Adipocyte (in vitro differentiated cells): Measurements from ENCODE around the gene NDNF.

Experiments used
- DNase-seq: peaks from one replicate; pipeline ENCODE4 v3.0.0-alpha.2; 2015; ENCODE audit warnings: low read depth
- H3K27me3 ChIP-seq: replicated peaks from 2 replicates; pipeline ENCODE4 v1.7.0; 2013; ENCODE audit warnings: mild to moderate bottlenecking, low read length, moderate library complexity; ENCODE audit not compliant: control insufficient read depth, insufficient read depth
- H3K36me3 ChIP-seq: 2 replicates; pipeline ENCODE4 v1.7.0; 2013; ENCODE audit warnings: low read length, mild to moderate bottlenecking, moderate library complexity; ENCODE audit not compliant: control insufficient read depth, insufficient read depth, severe bottlenecking
- H3K4me1 ChIP-seq: 2 replicates; pipeline ENCODE4 v1.7.0; 2013; ENCODE audit warnings: mild to moderate bottlenecking, low read length, moderate library complexity; ENCODE audit not compliant: control insufficient read depth, insufficient read depth
- H3K4me3 ChIP-seq: 2 replicates; pipeline ENCODE4 v1.7.0; 2013; ENCODE audit warnings: mild to moderate bottlenecking, low read length, moderate library complexity
- H3K9ac ChIP-seq: 2 replicates; pipeline ENCODE4 v1.7.0; 2013; ENCODE audit warnings: mild to moderate bottlenecking, low read length, moderate library complexity
- H3K9me3 ChIP-seq: 2 replicates; pipeline ENCODE4 v1.7.0; 2013; ENCODE audit warnings: mild to moderate bottlenecking, low read length, moderate library complexity; ENCODE audit not compliant: control insufficient read depth

The NDNF gene

GRCh38 chr4:121070696-121071639 is 1.4 kb downstream of the NDNF start:
- H3K4me3 ChIP-seq: peak overlapping the region; percentile 87
- no peaks in the 10 kb centered on the region for H3K27me3 ChIP-seq

GRCh38 chr4:121070274-121070673 is 2.1 kb downstream of the NDNF start:
- peak overlapping the region; percentile 87 for H3K4me3 ChIP-seq
- H3K27me3 ChIP-seq: no peaks in the 10 kb centered on the region
- peak overlapping the region; percentile 67 for H3K9ac ChIP-seq
- no peaks in the 10 kb centered on the region for H3K36me3 ChIP-seq
- H3K4me1 ChIP-seq: no peaks in the 10 kb centered on the region
- DNase-seq: no peak
- H3K9me3 ChIP-seq: no peaks in the 10 kb centered on the region

More at GRCh38 chr4:121070696-121071639, 1.4 kb downstream of the NDNF start:
- Histone ChIP-seq H3K9me3 (no peaks in the 10 kb centered on the region), H3K36me3 (no peaks in the 10 kb centered on the region), H3K4me1 (no peaks in the 10 kb centered on the region), H3K9ac (peak overlapping the region; percentile 67)
- DNase-seq: peak; percentile 61

DNA sequence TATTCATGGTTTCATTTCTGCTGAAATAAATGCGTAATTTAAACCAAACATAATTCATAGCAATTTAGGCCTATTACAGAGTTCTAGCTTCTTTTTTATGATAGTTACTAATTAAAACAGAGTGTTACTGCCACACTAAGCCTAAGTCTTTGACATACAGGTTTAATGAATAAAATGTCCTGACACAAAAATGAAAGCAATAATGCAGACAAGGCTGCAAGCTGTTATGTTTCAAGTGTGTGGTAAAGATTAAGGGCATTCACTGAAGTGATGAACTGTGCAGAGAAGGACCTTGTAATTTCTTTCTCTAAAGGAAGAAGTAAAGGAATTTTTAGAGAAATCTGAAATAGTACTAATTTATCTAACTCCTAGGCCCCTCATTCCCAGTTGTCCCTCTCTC is 2.9 kb downstream of the NDNF start:
- H3K36me3 ChIP-seq: no peaks in the 10 kb centered on the region
- DNase-seq: no peak
- H3K9me3 ChIP-seq: no peaks in the 10 kb centered on the region
- no peaks in the 10 kb centered on the region for H3K27me3 ChIP-seq
- no peak overlapping the region for H3K9ac ChIP-seq
- no peaks in the 10 kb centered on the region for H3K4me1 ChIP-seq
- H3K4me3 ChIP-seq: no peak overlapping the region

- H3K9ac ChIP-seq: no peak overlapping the region
- no peak for DNase-seq
- peaks cover 2% of the 10 kb centered on the region for H3K4me1 ChIP-seq
- H3K36me3 ChIP-seq: no peaks in the 10 kb centered on the region
- H3K27me3 ChIP-seq: no peaks in the 10 kb centered on the region
- no peaks in the 10 kb centered on the region for H3K9me3 ChIP-seq
- H3K4me3 ChIP-seq: no peak overlapping the region
Observed at GRCh38 chr4:121064482-121064881, 7.9 kb downstream of the NDNF start.

DNA sequence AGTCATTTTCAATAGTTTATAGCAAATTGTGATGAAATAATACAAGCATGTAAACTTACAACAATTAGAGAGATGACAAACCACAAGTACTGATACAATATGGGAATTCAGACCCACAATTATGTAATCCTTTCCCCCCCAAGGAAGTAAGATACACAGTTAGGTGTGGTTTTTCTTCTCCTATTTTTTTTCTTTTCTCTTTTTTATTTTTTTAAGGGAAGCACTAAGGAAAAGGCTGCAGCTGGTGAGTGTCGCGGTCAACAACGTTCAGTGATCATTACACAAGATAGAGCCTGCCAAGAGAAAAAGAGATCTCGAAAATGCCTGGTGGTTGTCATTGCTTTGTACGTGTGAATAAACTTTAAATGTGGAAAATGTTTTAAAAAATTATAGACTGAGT is 9.8 kb downstream of the NDNF start:
- Histone ChIP-seq H3K36me3 (no peaks in the 10 kb centered on the region), H3K27me3 (no peaks in the 10 kb centered on the region), H3K9me3 (no peaks in the 10 kb centered on the region), H3K9ac (no peak overlapping the region), H3K4me1 (peaks cover 2% of the 10 kb centered on the region), H3K4me3 (no peak overlapping the region)
- DNase-seq: no peak

- no peaks in the 10 kb centered on the region for H3K27me3 ChIP-seq
- H3K4me1 ChIP-seq: peaks cover 2% of the 10 kb centered on the region
- no peaks in the 10 kb centered on the region for H3K9me3 ChIP-seq
- no peak overlapping the region for H3K9ac ChIP-seq
- no peak for DNase-seq
- H3K4me3 ChIP-seq: no peak overlapping the region
- H3K36me3 ChIP-seq: no peaks in the 10 kb centered on the region
Observed at GRCh38 chr4:121061861-121062260, 10.5 kb downstream of the NDNF start.

GRCh38 chr4:121061215-121061614 is 11.1 kb downstream of the NDNF start:
- Histone ChIP-seq H3K27me3 (no peaks in the 10 kb centered on the region), H3K9ac (no peak overlapping the region), H3K4me3 (no peak overlapping the region), H3K36me3 (no peaks in the 10 kb centered on the region), H3K4me1 (peaks cover 2% of the 10 kb centered on the region), H3K9me3 (no peaks in the 10 kb centered on the region)
- no peak for DNase-seq

- Histone ChIP-seq H3K4me3 (no peak overlapping the region), H3K9ac (no peak overlapping the region), H3K27me3 (no peaks in the 10 kb centered on the region), H3K4me1 (peaks cover under 1% of the 10 kb centered on the region), H3K9me3 (no peaks in the 10 kb centered on the region), H3K36me3 (no peaks in the 10 kb centered on the region)
- no peak for DNase-seq
Observed at GRCh38 chr4:121057466-121057922, 14.8 kb downstream of the NDNF start.

GRCh38 chr4:121056066-121056465 is 16.3 kb downstream of the NDNF start:
- no peak overlapping the region for H3K9ac ChIP-seq
- no peaks in the 10 kb centered on the region for H3K27me3 ChIP-seq
- no peaks in the 10 kb centered on the region for H3K9me3 ChIP-seq
- no peak overlapping the region for H3K4me3 ChIP-seq
- H3K4me1 ChIP-seq: no peaks in the 10 kb centered on the region
- no peak for DNase-seq
- H3K36me3 ChIP-seq: no peaks in the 10 kb centered on the region

GRCh38 chr4:121054373-121054772 is 18.0 kb downstream of the NDNF start:
- Histone ChIP-seq H3K36me3 (no peaks in the 10 kb centered on the region), H3K9ac (no peak overlapping the region), H3K4me1 (no peaks in the 10 kb centered on the region)

GRCh38 chr4:121053601-121054143 is 18.7 kb downstream of the NDNF start:
- no peaks in the 10 kb centered on the region for H3K4me1 ChIP-seq

More at GRCh38 chr4:121054373-121054772, 18.0 kb downstream of the NDNF start:
- Histone ChIP-seq H3K4me3 (no peak overlapping the region), H3K9me3 (no peaks in the 10 kb centered on the region), H3K27me3 (no peaks in the 10 kb centered on the region)
- DNase-seq: no peak

More at GRCh38 chr4:121053601-121054143, 18.7 kb downstream of the NDNF start:
- Histone ChIP-seq H3K27me3 (no peaks in the 10 kb centered on the region), H3K4me3 (no peak overlapping the region), H3K9me3 (no peaks in the 10 kb centered on the region), H3K36me3 (no peaks in the 10 kb centered on the region), H3K9ac (no peak overlapping the region)
- peak; percentile 34 for DNase-seq
